Loucy (cell line): Measurements from ENCODE around the gene ABHD12B.

ENCODE experiments used
- H2AFZ ChIP-seq: fragments of 200-600 bp; sonication (generic); 2 replicates; pipeline ENCODE4 v1.6.0; 2016; ENCODE audit warnings: antibody characterized with exemption, mild to moderate bottlenecking, low read length, moderate library complexity
- H3F3A ChIP-seq: fragments of 200-600 bp; 2 replicates; pipeline ENCODE4 v1.6.0; 2016; ENCODE audit warnings: antibody characterized with exemption, low read depth, mild to moderate bottlenecking
- H3K27me3 ChIP-seq: fragments of 200-600 bp; sonication (generic); 2 replicates; pipeline ENCODE4 v1.6.1; 2014; ENCODE audit warnings: low read length, mild to moderate bottlenecking; ENCODE audit not compliant: insufficient read depth, poor library complexity, severe bottlenecking
- H3K36me3 ChIP-seq: fragments of 200-600 bp; sonication (generic); 2 replicates; pipeline ENCODE4 v1.6.1; 2016; ENCODE audit warnings: low read length; ENCODE audit not compliant: insufficient read depth
- H3K4me1 ChIP-seq: fragments of 200-600 bp; sonication (generic); 2 replicates; pipeline ENCODE4 v1.5.1; 2014; ENCODE audit warnings: low read length, mild to moderate bottlenecking; ENCODE audit not compliant: insufficient read depth, poor library complexity, severe bottlenecking
- H3K4me2 ChIP-seq: fragments of 200-600 bp; sonication (generic); 2 replicates; pipeline ENCODE4 v1.6.0; 2014; ENCODE audit warnings: antibody characterized with exemption, low read length, low read depth, mild to moderate bottlenecking; ENCODE audit not compliant: poor library complexity, severe bottlenecking
- H3K4me3 ChIP-seq: fragments of 200-600 bp; sonication (generic); 2 replicates; pipeline ENCODE4 v1.5.1; 2014; ENCODE audit warnings: low read length, mild to moderate bottlenecking, mixed read lengths; ENCODE audit not compliant: poor library complexity, severe bottlenecking
- H3K79me2 ChIP-seq: fragments of 200-600 bp; sonication (generic); 2 replicates; pipeline ENCODE4 v1.6.1; 2014; ENCODE audit warnings: low read length; ENCODE audit not compliant: insufficient read depth
- H3K9ac ChIP-seq: fragments of 200-600 bp; sonication (generic); 2 replicates; pipeline ENCODE4 v1.6.0; 2014; ENCODE audit warnings: mild to moderate bottlenecking, low read depth, low read length, moderate library complexity; ENCODE audit not compliant: poor library complexity, severe bottlenecking
- H3K9me2 ChIP-seq: fragments of 200-600 bp; sonication (generic); replicated peaks from 2 replicates; pipeline ENCODE4 v1.6.1; 2016; ENCODE audit warnings: low read depth, low read length, mixed read lengths
- H3K9me3 ChIP-seq: fragments of 200-600 bp; sonication (generic); 2 replicates; pipeline ENCODE4 v1.6.1; 2014; ENCODE audit warnings: mild to moderate bottlenecking, antibody characterized with exemption, low read length, low read depth; ENCODE audit not compliant: insufficient read depth
- H4K20me1 ChIP-seq: fragments of 200-600 bp; sonication (generic); 2 replicates; pipeline ENCODE4 v1.6.0; 2014; ENCODE audit warnings: antibody characterized with exemption, low read length, mild to moderate bottlenecking; ENCODE audit not compliant: insufficient read depth, poor library complexity, severe bottlenecking
- EZH2phosphoT487 ChIP-seq: fragments of 200-600 bp; IDR thresholded peaks from 2 replicates; pipeline ENCODE4 v1.6.1; 2018; ENCODE audit warnings: antibody characterized with exemption, mild to moderate bottlenecking, moderate library complexity, borderline replicate concordance
- TF ChIP-seq, protein P1 (sequence below): fragments of 200-600 bp; sonication (generic); conservative IDR thresholded peaks from 2 replicates; pipeline ENCODE4 v1.5.1; 2014; ENCODE audit warnings: mild to moderate bottlenecking, antibody characterized with exemption, low read length

ABHD12B gene

DNA sequence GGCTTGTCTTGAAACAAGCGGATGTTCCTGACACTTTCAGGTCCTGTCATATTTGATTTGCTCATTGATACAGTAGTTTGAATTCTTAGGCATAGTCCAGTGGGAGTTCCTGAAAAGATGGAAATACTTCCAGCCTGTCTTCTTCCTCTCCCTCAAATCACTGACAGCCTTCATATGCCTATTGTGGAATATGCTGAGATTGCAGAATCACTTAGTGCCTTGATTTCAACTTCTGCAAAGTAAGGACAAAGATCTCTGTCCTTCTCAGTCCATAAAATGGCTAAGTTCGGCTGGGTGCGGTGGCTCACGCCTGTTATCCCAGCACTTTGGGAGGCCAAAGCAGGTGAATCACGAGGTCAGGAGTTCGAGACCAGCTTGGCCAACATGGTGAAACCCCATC lies 79.2 kb downstream of the ABHD12B start:
- H3K79me2 ChIP-seq = no peaks in the 10 kb centered on the region
- H3K27me3 ChIP-seq = no peaks in the 10 kb centered on the region
- no peaks in the 10 kb centered on the region for H4K20me1 ChIP-seq
- no peaks in the 10 kb centered on the region for H3K9me3 ChIP-seq
- H3K4me1 ChIP-seq = peaks cover 16% of the 10 kb centered on the region
- peaks cover 8% of the 10 kb centered on the region; the same call in 1 of the 2 replicates for H3F3A ChIP-seq
- H3K4me2 ChIP-seq = no peak overlapping the region
- H2AFZ ChIP-seq = no peak overlapping the region
- H3K36me3 ChIP-seq = no peaks in the 10 kb centered on the region
- no peak overlapping the region for H3K4me3 ChIP-seq
- TF ChIP-seq EZH2phosphoT487 = no peak
- TF ChIP-seq, protein P1, sequence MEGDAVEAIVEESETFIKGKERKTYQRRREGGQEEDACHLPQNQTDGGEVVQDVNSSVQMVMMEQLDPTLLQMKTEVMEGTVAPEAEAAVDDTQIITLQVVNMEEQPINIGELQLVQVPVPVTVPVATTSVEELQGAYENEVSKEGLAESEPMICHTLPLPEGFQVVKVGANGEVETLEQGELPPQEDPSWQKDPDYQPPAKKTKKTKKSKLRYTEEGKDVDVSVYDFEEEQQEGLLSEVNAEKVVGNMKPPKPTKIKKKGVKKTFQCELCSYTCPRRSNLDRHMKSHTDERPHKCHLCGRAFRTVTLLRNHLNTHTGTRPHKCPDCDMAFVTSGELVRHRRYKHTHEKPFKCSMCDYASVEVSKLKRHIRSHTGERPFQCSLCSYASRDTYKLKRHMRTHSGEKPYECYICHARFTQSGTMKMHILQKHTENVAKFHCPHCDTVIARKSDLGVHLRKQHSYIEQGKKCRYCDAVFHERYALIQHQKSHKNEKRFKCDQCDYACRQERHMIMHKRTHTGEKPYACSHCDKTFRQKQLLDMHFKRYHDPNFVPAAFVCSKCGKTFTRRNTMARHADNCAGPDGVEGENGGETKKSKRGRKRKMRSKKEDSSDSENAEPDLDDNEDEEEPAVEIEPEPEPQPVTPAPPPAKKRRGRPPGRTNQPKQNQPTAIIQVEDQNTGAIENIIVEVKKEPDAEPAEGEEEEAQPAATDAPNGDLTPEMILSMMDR = no peak
- H3K9me2 ChIP-seq = no peaks in the 10 kb centered on the region
- no peak overlapping the region for H3K9ac ChIP-seq

GRCh38 chr14:50953502-50953901 lies 81.6 kb downstream of the ABHD12B start:
- no peaks in the 10 kb centered on the region for H3K9me2 ChIP-seq
- H3K4me1 ChIP-seq = peaks cover 16% of the 10 kb centered on the region
- H3K4me2 ChIP-seq = no peak overlapping the region
- H2AFZ ChIP-seq = no peak overlapping the region; the same call in 1 of the 2 replicates
- no peak overlapping the region for H3K4me3 ChIP-seq
- H4K20me1 ChIP-seq = no peaks in the 10 kb centered on the region
- H3K27me3 ChIP-seq = no peaks in the 10 kb centered on the region
- no peak for TF ChIP-seq EZH2phosphoT487
- TF ChIP-seq, protein P1 = no peak
- H3K9me3 ChIP-seq = no peaks in the 10 kb centered on the region
- no peaks in the 10 kb centered on the region for H3F3A ChIP-seq
- H3K36me3 ChIP-seq = no peaks in the 10 kb centered on the region
- no peaks in the 10 kb centered on the region for H3K79me2 ChIP-seq
- no peak overlapping the region for H3K9ac ChIP-seq
